22Rv1 (cell line): ENCODE measurements around the gene AOAH.

Experiments used
- CTCF ChIP-seq: fragments of 450-650 bp; IDR thresholded peaks from 2 replicates; pipeline ENCODE4 v1.5.1; 2017; ENCODE audit warnings: mild to moderate bottlenecking
- ZFX ChIP-seq: fragments of 450-650 bp; IDR thresholded peaks from 2 replicates; pipeline ENCODE4 v1.6.1; 2017; ENCODE audit warnings: antibody characterized with exemption, borderline replicate concordance

GRCh38 chr7:36527549-36527913, 196.8 kb downstream of the AOAH start:
- TF ChIP-seq CTCF (no peak), ZFX (no peak)
